ENCODE results near the gene ERG. TPM values are rescaled to one million over a fixed set of nuclear protein-coding genes. Genes with fewer than 3 reads are reported as not detected.

ERG gene
- total RNA-seq, 3 donors from 2014 or later (not counting 1 experiment from before 2014, with no cell fraction given) = 0.36 to 0.58 TPM; not detected in 1

DNA sequence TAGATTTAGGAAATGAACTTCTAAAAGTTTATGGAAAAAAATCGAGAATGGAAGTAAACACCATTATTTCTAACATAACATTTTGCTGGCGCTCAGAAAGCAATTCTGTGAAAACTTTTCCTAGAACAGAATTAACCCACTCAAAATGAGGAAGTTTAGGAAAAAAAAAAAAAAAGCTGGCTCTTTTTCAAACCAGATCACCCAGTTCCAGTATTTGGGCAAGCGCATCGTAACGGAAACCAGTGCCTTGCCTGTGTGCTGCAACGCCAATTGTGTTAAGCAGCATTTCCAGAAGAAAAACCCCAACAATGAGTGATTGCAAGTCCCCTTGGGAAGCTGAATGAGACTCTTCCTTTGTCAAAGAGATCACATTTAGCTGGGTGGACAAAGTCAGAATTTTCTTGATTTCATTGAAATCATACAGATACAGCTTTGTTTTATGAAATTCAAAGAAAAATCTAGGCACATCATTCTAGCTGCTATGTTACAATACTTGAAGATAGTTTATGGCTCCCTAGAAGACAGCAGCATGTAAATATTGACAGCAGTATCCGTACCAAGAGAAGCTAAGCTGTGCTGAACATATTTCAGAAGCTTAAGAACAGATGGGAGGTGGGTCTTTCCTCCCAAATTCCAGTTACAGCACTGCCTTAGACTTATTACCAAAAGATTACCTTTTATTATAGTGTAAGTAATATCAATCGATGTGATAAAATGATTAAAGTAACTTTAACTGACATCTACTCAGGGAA lies 113.4 kb downstream of the ERG start:
- intact Hi-C loops (cut with micrococcal nuclease) = no loop called here
- no peak overlapping the region for H3K27ac Mint-ChIP-seq
- peaks cover 10 to 44% of the 10 kb centered on the region in 2 donors for H3K27me3 Mint-ChIP-seq (ENCODE audit: low read depth in 2 of 2)
- WGBS (ENCODE audit: insufficient coverage) = 33% methylated on average over 6 of the region's 8 CpGs
- H3K36me3 Mint-ChIP-seq = no peaks in the 10 kb centered on the region
- no peak for DNase-seq
- Histone ChIP-seq H3K4me3 (ENCODE audit: low read length) (no peak overlapping the region), H3K27ac (ENCODE audit: low read length) (no peak overlapping the region), H3K36me3 (ENCODE audit: control insufficient read depth, insufficient read depth, low read length) (no peaks in the 10 kb centered on the region), H3K4me1 (ENCODE audit: control insufficient read depth, insufficient read depth, low read length) (no peaks in the 10 kb centered on the region), H3K27me3 (ENCODE audit: control insufficient read depth, insufficient read depth, low read length) (no peaks in the 10 kb centered on the region), H3K9me3 (ENCODE audit: control insufficient read depth, insufficient read depth, low read length) (no peaks in the 10 kb centered on the region)
- no peak overlapping the region for H3K4me3 Mint-ChIP-seq
- TF ChIP-seq, protein P1, sequence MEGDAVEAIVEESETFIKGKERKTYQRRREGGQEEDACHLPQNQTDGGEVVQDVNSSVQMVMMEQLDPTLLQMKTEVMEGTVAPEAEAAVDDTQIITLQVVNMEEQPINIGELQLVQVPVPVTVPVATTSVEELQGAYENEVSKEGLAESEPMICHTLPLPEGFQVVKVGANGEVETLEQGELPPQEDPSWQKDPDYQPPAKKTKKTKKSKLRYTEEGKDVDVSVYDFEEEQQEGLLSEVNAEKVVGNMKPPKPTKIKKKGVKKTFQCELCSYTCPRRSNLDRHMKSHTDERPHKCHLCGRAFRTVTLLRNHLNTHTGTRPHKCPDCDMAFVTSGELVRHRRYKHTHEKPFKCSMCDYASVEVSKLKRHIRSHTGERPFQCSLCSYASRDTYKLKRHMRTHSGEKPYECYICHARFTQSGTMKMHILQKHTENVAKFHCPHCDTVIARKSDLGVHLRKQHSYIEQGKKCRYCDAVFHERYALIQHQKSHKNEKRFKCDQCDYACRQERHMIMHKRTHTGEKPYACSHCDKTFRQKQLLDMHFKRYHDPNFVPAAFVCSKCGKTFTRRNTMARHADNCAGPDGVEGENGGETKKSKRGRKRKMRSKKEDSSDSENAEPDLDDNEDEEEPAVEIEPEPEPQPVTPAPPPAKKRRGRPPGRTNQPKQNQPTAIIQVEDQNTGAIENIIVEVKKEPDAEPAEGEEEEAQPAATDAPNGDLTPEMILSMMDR (IDR thresholded peaks at IDR 0.05) = no peak
- peaks cover 0 to 5% of the 10 kb centered on the region in 2 donors for H3K4me1 Mint-ChIP-seq
- H3K9me3 Mint-ChIP-seq = no peaks in the 10 kb centered on the region
- ATAC-seq = no peak

DNA sequence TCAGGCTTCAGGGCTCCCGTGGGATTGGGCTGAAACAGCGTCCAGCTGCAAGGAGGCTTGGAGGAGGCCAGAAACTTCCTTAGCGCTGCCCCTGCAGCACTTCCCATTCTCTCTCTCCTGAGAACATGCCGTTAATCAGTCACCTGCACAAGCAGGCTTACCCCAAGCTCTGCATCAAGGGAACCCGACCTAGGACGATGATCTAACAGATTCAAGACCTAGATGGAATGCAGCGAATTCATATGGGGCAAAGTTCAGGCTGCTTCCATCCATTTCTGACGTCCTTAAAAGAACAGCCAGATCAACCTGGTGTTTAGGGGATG lies 114.1 kb downstream of the ERG start:
- no peak overlapping the region for H3K4me3 ChIP-seq (ENCODE audit: low read length)
- H3K27me3 ChIP-seq (ENCODE audit: control insufficient read depth, insufficient read depth, low read length) = no peaks in the 10 kb centered on the region
- H3K27ac ChIP-seq (ENCODE audit: low read length) = no peak overlapping the region
- H3K4me1 ChIP-seq (ENCODE audit: control insufficient read depth, insufficient read depth, low read length) = no peaks in the 10 kb centered on the region
- TF ChIP-seq, protein P1 (IDR thresholded peaks at IDR 0.05) = no peak
- peaks cover 10 to 44% of the 10 kb centered on the region in 2 donors for H3K27me3 Mint-ChIP-seq (ENCODE audit: low read depth in 2 of 2)
- H3K36me3 Mint-ChIP-seq = no peaks in the 10 kb centered on the region
- H3K9me3 Mint-ChIP-seq = no peaks in the 10 kb centered on the region
- intact Hi-C loops (cut with micrococcal nuclease) = no loop called here
- H3K9me3 ChIP-seq (ENCODE audit: control insufficient read depth, insufficient read depth, low read length) = no peaks in the 10 kb centered on the region
- DNase-seq (no peak), ATAC-seq (no peak)
- H3K4me1 Mint-ChIP-seq = peaks cover 0 to 5% of the 10 kb centered on the region in 2 donors
- H3K27ac Mint-ChIP-seq = no peak overlapping the region
- WGBS (ENCODE audit: insufficient coverage) = 22% methylated on average over 8 of the region's 8 CpGs
- H3K4me3 Mint-ChIP-seq = no peak overlapping the region
- no peaks in the 10 kb centered on the region for H3K36me3 ChIP-seq (ENCODE audit: control insufficient read depth, insufficient read depth, low read length)

DNA sequence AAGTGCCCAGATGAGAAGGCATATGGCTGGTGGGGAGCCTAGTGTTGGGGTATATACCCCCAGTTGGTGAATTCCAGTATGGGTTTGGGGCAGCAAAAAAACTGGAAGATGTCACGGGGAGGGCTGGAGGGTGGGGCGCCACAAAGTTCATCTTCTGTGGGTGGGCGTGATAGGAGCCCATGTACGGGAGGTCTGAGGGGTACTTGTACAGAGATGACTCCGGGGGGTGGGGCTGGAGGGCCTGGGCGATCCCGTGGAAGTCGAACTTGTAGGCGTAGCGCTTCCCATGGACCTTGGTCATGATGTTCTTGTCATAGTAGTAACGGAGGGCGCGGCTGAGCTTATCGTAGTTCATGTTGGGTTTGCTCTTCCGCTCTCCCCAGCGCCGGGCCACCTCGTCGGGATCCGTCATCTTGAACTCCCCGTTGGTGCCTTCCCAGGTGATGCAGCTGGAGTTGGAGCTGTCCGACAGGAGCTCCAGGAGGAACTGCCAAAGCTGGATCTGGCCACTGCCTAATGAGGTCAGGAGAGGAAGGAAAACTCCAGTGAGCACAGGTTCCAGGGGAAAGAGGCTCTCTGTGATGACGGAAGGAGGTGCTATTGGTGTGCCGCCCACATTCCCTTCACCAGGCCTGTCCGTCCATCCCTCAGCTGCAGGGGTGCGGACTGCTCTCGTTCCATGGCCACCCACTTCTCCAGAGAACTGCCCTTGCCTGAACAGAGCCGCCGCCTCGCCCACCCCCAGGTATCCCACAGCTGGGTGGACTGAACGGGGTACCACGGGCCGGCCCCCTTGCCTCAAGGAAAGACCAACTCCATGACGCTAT lies 114.7 kb downstream of the ERG start:
- 83% methylated on average over 34 of the region's 34 CpGs for WGBS (ENCODE audit: insufficient coverage)
- DNase-seq (no peak), ATAC-seq (no peak)
- Mint-ChIP-seq H3K9me3 (no peaks in the 10 kb centered on the region), H3K4me3 (no peak overlapping the region), H3K36me3 (no peaks in the 10 kb centered on the region), H3K27me3 (ENCODE audit: low read depth in 2 of 2) (peaks cover 8 to 44% of the 10 kb centered on the region in 2 donors), H3K27ac (no peak overlapping the region), H3K4me1 (peaks cover 0 to 5% of the 10 kb centered on the region in 2 donors)
- Histone ChIP-seq H3K4me3 (ENCODE audit: low read length) (no peak overlapping the region), H3K27me3 (ENCODE audit: control insufficient read depth, insufficient read depth, low read length) (no peaks in the 10 kb centered on the region), H3K9me3 (ENCODE audit: control insufficient read depth, insufficient read depth, low read length) (no peaks in the 10 kb centered on the region), H3K36me3 (ENCODE audit: control insufficient read depth, insufficient read depth, low read length) (no peaks in the 10 kb centered on the region), H3K27ac (ENCODE audit: low read length) (no peak overlapping the region), H3K4me1 (ENCODE audit: control insufficient read depth, insufficient read depth, low read length) (no peaks in the 10 kb centered on the region)
- intact Hi-C loops (cut with micrococcal nuclease) = no loop called here
- TF ChIP-seq, protein P1 (IDR thresholded peaks at IDR 0.05) = no peak

Data from natural killer cell (primary cell).